ENCODE data around the gene RAB20. TPM values are rescaled to one million over a fixed set of nuclear protein-coding genes. Genes with fewer than 3 reads are reported as not detected.

The RAB20 gene
- total and polyA plus RNA-seq, 8 donors, result 9.3 to 23.6 (median 14.2) TPM

GRCh38 chr13:110581506-110582185, 20.1 kb upstream of the RAB20 start:
- Histone ChIP-seq H3K27ac (no peak overlapping the region), H3K9me3 (no peaks in the 10 kb centered on the region), H3K4me3 (no peak overlapping the region), H3K36me3 (no peaks in the 10 kb centered on the region), H3K27me3 (no peaks in the 10 kb centered on the region), H3K4me1 (peaks cover 0 to under 1% (median 0%) of the 10 kb centered on the region in 3 donors)
- intact Hi-C loops (cut with DNase I), result no loop called here
- TF ChIP-seq CTCF (IDR thresholded peaks at IDR 0.05), result no peak
- WGBS, 2 donors, result 87 to 88% methylated on average over 14 of the region's 14 CpGs
- ATAC-seq (no peak), FAIRE-seq (no peak), DNase-seq (peak in 1 of 6 donors; percentile 30)

GRCh38 chr13:110580800-110581199, 19.3 kb upstream of the RAB20 start:
- Histone ChIP-seq H3K4me1 (peaks cover 0 to 8% (median 6%) of the 10 kb centered on the region in 3 donors), H3K27me3 (no peaks in the 10 kb centered on the region), H3K27ac (no peak overlapping the region), H3K4me3 (no peak overlapping the region), H3K9me3 (no peaks in the 10 kb centered on the region), H3K36me3 (no peaks in the 10 kb centered on the region)
- no peak for TF ChIP-seq CTCF (IDR thresholded peaks at IDR 0.05)
- ATAC-seq (no peak), FAIRE-seq (no peak), DNase-seq (no peak)
- intact Hi-C loops (cut with DNase I), result no loop called here
- WGBS, 2 donors, result 49 to 64% methylated on average over 2 of the region's 2 CpGs

- intact Hi-C loops (cut with DNase I), result loop anchor here in 1 of 3 donors (10.0 kb wide), 1 partner anchor 124 kb away; no protein-coding TSS in a partner anchor
Observed at GRCh38 chr13:110578363-110578762, 16.8 kb upstream of the RAB20 start.

GRCh38 chr13:110576736-110577476, 15.4 kb upstream of the RAB20 start:
- ATAC-seq (peak; percentile 85 to 97 (median 94)), DNase-seq (peak in 3 of 6 donors; percentile 28 to 67 (median 63)), FAIRE-seq (no peak)
- no peak overlapping the region for H3K4me3 ChIP-seq
- H3K36me3 ChIP-seq, result no peaks in the 10 kb centered on the region
- no peaks in the 10 kb centered on the region for H3K9me3 ChIP-seq
- intact Hi-C loops (cut with DNase I), result loop anchor here in 1 of 3 donors (10.0 kb wide), 1 partner anchor 122 kb away; no protein-coding TSS in a partner anchor
- no peak for TF ChIP-seq CTCF (IDR thresholded peaks at IDR 0.05)
- H3K27me3 ChIP-seq, result no peaks in the 10 kb centered on the region
- peak overlapping the region; percentile 39 to 77 (median 50) for H3K27ac ChIP-seq
- WGBS, 2 donors, result 32 to 36% methylated on average over 11 of the region's 11 CpGs
- peaks cover 0 to 9% (median 6%) of the 10 kb centered on the region in 3 donors for H3K4me1 ChIP-seq

More at GRCh38 chr13:110578363-110578762, 16.8 kb upstream of the RAB20 start:
- ATAC-seq (no peak), FAIRE-seq (no peak), DNase-seq (peak in 1 of 6 donors; percentile 21)
- no peak for TF ChIP-seq CTCF (IDR thresholded peaks at IDR 0.05)
- H3K36me3 ChIP-seq, result no peaks in the 10 kb centered on the region
- H3K9me3 ChIP-seq, result no peaks in the 10 kb centered on the region
- no peak overlapping the region for H3K27ac ChIP-seq
- peaks cover 0 to 9% (median 6%) of the 10 kb centered on the region in 3 donors for H3K4me1 ChIP-seq
- H3K27me3 ChIP-seq, result no peaks in the 10 kb centered on the region
- H3K4me3 ChIP-seq, result no peak overlapping the region
- WGBS, 2 donors, result 81 to 83% methylated on average over 10 of the region's 10 CpGs
